Measurements from ENCODE around the gene VTI1A.

- TF ChIP-seq EZH2 (conservative IDR thresholded peaks at IDR 0.05; ENCODE audit: low read depth, low read length) (no peak), CTCF (CRISPR knock-in tag; IDR thresholded peaks at IDR 0.05) (no peak), KDM6A (CRISPR knock-in tag; IDR thresholded peaks at IDR 0.05; ENCODE audit: low read depth) (no peak), YY1 (IDR thresholded peaks at IDR 0.05; ENCODE audit: insufficient read depth, insufficient replicate concordance, low read depth, low read length) (no peak), ZBTB21 (CRISPR knock-in tag; IDR thresholded peaks at IDR 0.05) (no peak), ZNF879 (CRISPR knock-in tag; IDR thresholded peaks at IDR 0.05) (no peak), ZFP36 (IDR thresholded peaks at IDR 0.05; ENCODE audit: borderline replicate concordance, low read depth, low read length, partially characterized antibody) (no peak), NR2C2 (CRISPR knock-in tag; IDR thresholded peaks at IDR 0.05; ENCODE audit: borderline replicate concordance) (no peak), SP1 (IDR thresholded peaks at IDR 0.05) (no peak), SP1 (CRISPR knock-in tag; IDR thresholded peaks at IDR 0.05) (no peak), EP300 (IDR thresholded peaks at IDR 0.05; ENCODE audit: low read depth in 2 of 2, low read length in 2 of 2) (no peak), EP300 (CRISPR knock-in tag; IDR thresholded peaks at IDR 0.05; ENCODE audit: borderline replicate concordance) (no peak), FOXM1 (CRISPR knock-in tag; IDR thresholded peaks at IDR 0.05) (no peak), ETV6 (CRISPR knock-in tag; conservative IDR thresholded peaks at IDR 0.05) (no peak)
- TF ChIP-seq, protein P1, sequence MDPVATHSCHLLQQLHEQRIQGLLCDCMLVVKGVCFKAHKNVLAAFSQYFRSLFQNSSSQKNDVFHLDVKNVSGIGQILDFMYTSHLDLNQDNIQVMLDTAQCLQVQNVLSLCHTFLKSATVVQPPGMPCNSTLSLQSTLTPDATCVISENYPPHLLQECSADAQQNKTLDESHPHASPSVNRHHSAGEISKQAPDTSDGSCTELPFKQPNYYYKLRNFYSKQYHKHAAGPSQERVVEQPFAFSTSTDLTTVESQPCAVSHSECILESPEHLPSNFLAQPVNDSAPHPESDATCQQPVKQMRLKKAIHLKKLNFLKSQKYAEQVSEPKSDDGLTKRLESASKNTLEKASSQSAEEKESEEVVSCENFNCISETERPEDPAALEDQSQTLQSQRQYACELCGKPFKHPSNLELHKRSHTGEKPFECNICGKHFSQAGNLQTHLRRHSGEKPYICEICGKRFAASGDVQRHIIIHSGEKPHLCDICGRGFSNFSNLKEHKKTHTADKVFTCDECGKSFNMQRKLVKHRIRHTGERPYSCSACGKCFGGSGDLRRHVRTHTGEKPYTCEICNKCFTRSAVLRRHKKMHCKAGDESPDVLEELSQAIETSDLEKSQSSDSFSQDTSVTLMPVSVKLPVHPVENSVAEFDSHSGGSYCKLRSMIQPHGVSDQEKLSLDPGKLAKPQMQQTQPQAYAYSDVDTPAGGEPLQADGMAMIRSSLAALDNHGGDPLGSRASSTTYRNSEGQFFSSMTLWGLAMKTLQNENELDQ (CRISPR knock-in tag; IDR thresholded peaks at IDR 0.05; ENCODE audit: borderline replicate concordance) = no peak
Measured at GRCh38 chr10:112669989-112670388, 223.0 kb downstream of the VTI1A start.

All from HepG2 (cell line).